Measurements from ENCODE around the gene DLX2.

Gene DLX2

GRCh38 chr2:172092716-172093415 is 9.8 kb downstream of the DLX2 start:
- no peak for DNase-seq

GRCh38 chr2:172091761-172092566 is 10.7 kb downstream of the DLX2 start:
- no peak for DNase-seq

- DNase-seq, result no peak
Observed at GRCh38 chr2:172091000-172091641, 11.6 kb downstream of the DLX2 start.

GRCh38 chr2:172090044-172090961 is 12.4 kb downstream of the DLX2 start:
- peak; percentile 25 for DNase-seq

- DNase-seq, result no peak
Observed at GRCh38 chr2:172089633-172090032, 13.1 kb downstream of the DLX2 start.

- no peak for DNase-seq
Observed at GRCh38 chr2:172089005-172089504, 13.6 kb downstream of the DLX2 start.

GRCh38 chr2:172088245-172089004 is 14.3 kb downstream of the DLX2 start:
- peak; percentile 25 for DNase-seq

- no peak for DNase-seq
Observed at GRCh38 chr2:172087780-172088244, 14.9 kb downstream of the DLX2 start.

GRCh38 chr2:172087207-172087779 is 15.4 kb downstream of the DLX2 start:
- no peak for DNase-seq

- peak; percentile 77 for DNase-seq
Observed at GRCh38 chr2:172086241-172087206, 16.2 kb downstream of the DLX2 start.

GRCh38 chr2:172085460-172086159 is 17.1 kb downstream of the DLX2 start, which contains the start of gene DLX1:
TSS of gene DLX1 (plus strand) at chr2:172085507. CDS start at chr2:172085678, 171 bp downstream.
- DNase-seq, result peak; percentile 28

GRCh38 chr2:172084645-172085459 is 17.8 kb downstream of the DLX2 start:
- DNase-seq, result peak; percentile 70

GRCh38 chr2:172084395-172084644 is 18.4 kb downstream of the DLX2 start:
- DNase-seq, result no peak

GRCh38 chr2:172083628-172084394 is 18.9 kb downstream of the DLX2 start:
- DNase-seq, result peak; percentile 35

- DNase-seq, result no peak
Observed at GRCh38 chr2:172082944-172083627, 19.6 kb downstream of the DLX2 start.

- DNase-seq, result no peak
Observed at GRCh38 chr2:172082105-172082943, 20.4 kb downstream of the DLX2 start.

All from activated CD4-positive, alpha-beta T cell treated with anti-CD3 and anti-CD28 coated beads for 48 hours (primary cell).